Measurements from ENCODE around the gene PRKAG2. TPM values are rescaled to one million over a fixed set of nuclear protein-coding genes. Genes with fewer than 3 reads are reported as not detected.

The PRKAG2 gene
- polyA plus RNA-seq, 3 donors, result 29.2 to 59.8 (median 30.9) TPM

DNA sequence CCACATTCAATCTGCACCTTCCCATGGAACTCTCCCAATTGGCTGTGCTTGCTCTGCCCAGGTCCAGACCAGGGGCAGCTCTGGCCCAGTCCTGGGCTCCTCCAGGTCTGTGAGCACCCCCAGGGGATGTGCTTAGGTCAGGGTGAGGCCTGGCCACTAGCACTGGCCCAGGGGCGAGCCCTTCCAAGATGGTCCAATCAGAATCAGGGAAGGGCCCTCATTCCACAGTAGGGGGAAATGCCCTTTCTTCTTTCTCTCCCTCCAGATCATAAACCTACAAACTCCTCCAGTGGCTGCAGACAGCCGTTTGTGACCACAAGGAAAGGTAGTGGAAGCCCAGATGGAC lies 157.0 kb downstream of the PRKAG2 start:
- Mint-ChIP-seq H3K27ac (peak overlapping the region in 3 of 7 donors; percentile 11 to 65 (median 38)), H3K27me3 (ENCODE audit: low read depth in 3 of 3) (no peaks in the 10 kb centered on the region)
- DNase-seq, result no peak

DNA sequence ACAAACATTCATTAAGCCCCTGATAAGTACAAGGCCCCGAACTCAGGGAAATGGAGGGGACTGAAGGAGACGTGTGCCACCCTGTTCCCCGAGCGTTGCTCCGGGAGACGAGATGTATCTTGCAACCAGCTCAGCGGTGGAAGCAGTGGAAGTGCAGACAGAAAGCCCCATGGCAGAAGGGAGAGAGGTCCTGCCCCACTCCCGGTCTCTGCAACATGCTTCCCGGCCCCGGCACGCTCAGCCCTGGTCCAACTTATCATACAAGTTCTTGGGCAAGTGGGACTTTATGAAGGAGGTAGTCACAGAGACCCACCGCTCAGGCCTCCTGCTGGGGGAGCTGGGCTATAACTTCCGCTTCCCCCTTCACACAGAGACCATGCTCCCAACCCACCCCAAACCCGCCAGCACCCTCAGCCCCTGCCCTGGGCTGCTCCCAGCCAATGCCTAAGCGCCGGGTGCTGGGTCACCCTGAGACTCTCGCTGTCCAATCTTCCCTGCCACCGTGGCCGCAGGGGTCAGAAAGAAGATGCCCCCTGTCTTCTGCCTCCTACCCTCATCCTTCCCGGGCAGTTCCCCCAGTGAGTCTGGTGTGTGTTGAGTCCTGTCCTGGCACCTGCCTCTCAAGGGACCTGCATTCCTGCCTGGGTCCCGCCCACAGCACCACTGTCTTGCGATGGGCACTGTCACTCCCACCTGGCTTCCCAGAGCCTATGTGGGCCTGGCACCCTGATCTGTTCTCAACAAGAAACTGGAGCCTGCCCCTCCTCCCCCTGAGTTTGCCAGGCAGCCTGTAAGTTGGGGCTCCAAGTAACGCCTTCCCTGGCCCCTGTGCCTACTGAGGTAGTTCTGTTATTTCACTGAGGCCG lies 157.7 kb downstream of the PRKAG2 start:
- peaks cover 0 to 2% (median 0%) of the 10 kb centered on the region in 7 donors for H3K9me3 Mint-ChIP-seq
- H3K4me3 Mint-ChIP-seq, result no peak overlapping the region
- Histone ChIP-seq H3K4me3 (replicated peaks in 1 of 3; ENCODE audit: low read depth in 2 of 3, low read length in 3 of 3) (no peak overlapping the region), H4K20me1 (ENCODE audit: insufficient read depth, low read length) (peaks cover 96% of the 10 kb centered on the region), H3K9ac (ENCODE audit: insufficient read depth, low read length, poor library complexity, severe bottlenecking) (no peak overlapping the region), H3K27me3 (ENCODE audit: control insufficient read depth in 2 of 2, insufficient read depth in 2 of 2, low read length in 2 of 2) (no peaks in the 10 kb centered on the region), H3K9me3 (replicated peaks in 1 of 2; ENCODE audit: control insufficient read depth in 1 of 2, insufficient read depth in 1 of 2, low read length in 2 of 2) (no peaks in the 10 kb centered on the region), H3K4me1 (ENCODE audit: control insufficient read depth in 1 of 2, insufficient read depth in 2 of 2, low read length in 2 of 2) (no peaks in the 10 kb centered on the region), H3K79me2 (ENCODE audit: insufficient read depth, low read length) (no peaks in the 10 kb centered on the region), H3K36me3 (replicated peaks in 1 of 2; ENCODE audit: control insufficient read depth in 1 of 2, insufficient read depth in 2 of 2, low read length in 2 of 2) (peaks cover under 1 to 28% of the 10 kb centered on the region in 2 donors), H3K4me2 (replicated peaks; ENCODE audit: extremely low read depth, low read length, poor library complexity, severe bottlenecking) (no peak overlapping the region), H3K27ac (ENCODE audit: low read depth in 1 of 2, low read length in 2 of 2) (no peak overlapping the region), H2AFZ (ENCODE audit: insufficient read depth, low read depth, low read length, poor library complexity, severe bottlenecking) (no peak overlapping the region)
- H3K27ac Mint-ChIP-seq, result peak overlapping the region in 5 of 7 donors; percentile 37 to 84 (median 55)
- TF ChIP-seq, protein P1, sequence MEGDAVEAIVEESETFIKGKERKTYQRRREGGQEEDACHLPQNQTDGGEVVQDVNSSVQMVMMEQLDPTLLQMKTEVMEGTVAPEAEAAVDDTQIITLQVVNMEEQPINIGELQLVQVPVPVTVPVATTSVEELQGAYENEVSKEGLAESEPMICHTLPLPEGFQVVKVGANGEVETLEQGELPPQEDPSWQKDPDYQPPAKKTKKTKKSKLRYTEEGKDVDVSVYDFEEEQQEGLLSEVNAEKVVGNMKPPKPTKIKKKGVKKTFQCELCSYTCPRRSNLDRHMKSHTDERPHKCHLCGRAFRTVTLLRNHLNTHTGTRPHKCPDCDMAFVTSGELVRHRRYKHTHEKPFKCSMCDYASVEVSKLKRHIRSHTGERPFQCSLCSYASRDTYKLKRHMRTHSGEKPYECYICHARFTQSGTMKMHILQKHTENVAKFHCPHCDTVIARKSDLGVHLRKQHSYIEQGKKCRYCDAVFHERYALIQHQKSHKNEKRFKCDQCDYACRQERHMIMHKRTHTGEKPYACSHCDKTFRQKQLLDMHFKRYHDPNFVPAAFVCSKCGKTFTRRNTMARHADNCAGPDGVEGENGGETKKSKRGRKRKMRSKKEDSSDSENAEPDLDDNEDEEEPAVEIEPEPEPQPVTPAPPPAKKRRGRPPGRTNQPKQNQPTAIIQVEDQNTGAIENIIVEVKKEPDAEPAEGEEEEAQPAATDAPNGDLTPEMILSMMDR (IDR thresholded peaks at IDR 0.05), result no peak
- intact Hi-C loops (cut with micrococcal nuclease), result no loop called here
- peaks cover 31 to 61% of the 10 kb centered on the region in 2 donors for H3K36me3 Mint-ChIP-seq
- H3K4me1 Mint-ChIP-seq, result peaks cover 6% of the 10 kb centered on the region
- no peaks in the 10 kb centered on the region for H3K27me3 Mint-ChIP-seq (ENCODE audit: low read depth in 3 of 3)
- no peak for DNase-seq
- 99% methylated on average over 18 of the region's 24 CpGs for WGBS (ENCODE audit: insufficient coverage)

More for the DNA sequence above, 157.0 kb downstream of the PRKAG2 start:
- intact Hi-C loops (cut with micrococcal nuclease), result no loop called here
- Histone ChIP-seq H3K27ac (ENCODE audit: low read depth in 1 of 2, low read length in 2 of 2) (no peak overlapping the region), H2AFZ (ENCODE audit: insufficient read depth, low read depth, low read length, poor library complexity, severe bottlenecking) (no peak overlapping the region), H3K27me3 (ENCODE audit: control insufficient read depth in 2 of 2, insufficient read depth in 2 of 2, low read length in 2 of 2) (no peaks in the 10 kb centered on the region), H3K36me3 (replicated peaks in 1 of 2; ENCODE audit: control insufficient read depth in 1 of 2, insufficient read depth in 2 of 2, low read length in 2 of 2) (peaks cover 5 to 31% of the 10 kb centered on the region in 2 donors), H3K4me3 (replicated peaks in 1 of 3; ENCODE audit: low read depth in 2 of 3, low read length in 3 of 3) (no peak overlapping the region), H3K79me2 (ENCODE audit: insufficient read depth, low read length) (no peaks in the 10 kb centered on the region), H3K9me3 (replicated peaks in 1 of 2; ENCODE audit: control insufficient read depth in 1 of 2, insufficient read depth in 1 of 2, low read length in 2 of 2) (no peaks in the 10 kb centered on the region), H3K9ac (ENCODE audit: insufficient read depth, low read length, poor library complexity, severe bottlenecking) (no peak overlapping the region), H3K4me2 (replicated peaks; ENCODE audit: extremely low read depth, low read length, poor library complexity, severe bottlenecking) (no peak overlapping the region), H4K20me1 (ENCODE audit: insufficient read depth, low read length) (peaks cover 97% of the 10 kb centered on the region), H3K4me1 (ENCODE audit: control insufficient read depth in 1 of 2, insufficient read depth in 2 of 2, low read length in 2 of 2) (no peaks in the 10 kb centered on the region)
- 82% methylated on average over 2 of the region's 2 CpGs for WGBS (ENCODE audit: insufficient coverage)
- H3K4me3 Mint-ChIP-seq, result no peak overlapping the region
- TF ChIP-seq, protein P1 (IDR thresholded peaks at IDR 0.05), result no peak
- H3K4me1 Mint-ChIP-seq, result peaks cover 6% of the 10 kb centered on the region
- H3K9me3 Mint-ChIP-seq, result peaks cover 0 to 2% (median 0%) of the 10 kb centered on the region in 7 donors
- peaks cover 29 to 60% of the 10 kb centered on the region in 2 donors for H3K36me3 Mint-ChIP-seq
